ENCODE measurements around the gene COPS4.

COPS4 gene

DNA sequence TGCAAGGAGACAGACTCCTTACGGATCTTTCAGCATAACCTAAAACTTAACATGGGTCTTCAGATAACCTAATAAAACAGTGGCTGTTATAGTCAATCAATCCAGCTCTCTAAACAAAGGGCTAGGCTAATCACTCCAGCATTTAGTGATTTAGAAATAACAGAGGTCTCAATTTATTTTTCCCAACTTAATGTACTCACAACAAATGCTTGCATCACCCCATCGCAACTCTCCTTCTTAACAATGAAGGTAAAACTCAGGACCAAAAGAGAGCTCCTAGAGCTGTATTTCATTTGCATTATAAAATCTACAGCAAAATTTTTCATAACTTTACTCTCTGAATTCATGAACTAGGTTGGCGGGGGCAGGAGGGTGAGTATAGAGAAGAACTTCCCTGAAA is 25.5 kb upstream of the COPS4 start:
- DNase-seq (ENCODE audit: low read depth) = peak; percentile 25

DNA sequence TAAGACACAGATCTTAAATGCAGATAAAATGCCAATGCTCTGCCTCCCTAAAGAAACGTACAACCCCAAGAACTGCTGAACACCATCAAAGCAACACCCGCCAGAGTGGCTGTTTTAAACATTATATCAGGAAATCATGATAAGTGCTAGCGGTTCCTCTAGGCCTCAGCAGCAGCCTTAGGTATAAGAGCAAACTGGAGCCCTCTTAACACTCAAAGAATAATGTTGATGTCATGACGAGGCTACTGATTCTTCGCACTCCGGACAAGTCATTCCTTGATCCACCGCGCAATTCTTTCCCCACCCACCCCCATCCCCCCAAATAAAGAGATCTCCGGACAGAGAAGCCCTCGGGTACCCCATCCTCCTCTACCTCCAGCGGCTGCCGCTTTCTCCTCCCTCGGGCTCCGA is 24.9 kb upstream of the COPS4 start:
- peak; percentile 53 for DNase-seq (ENCODE audit: low read depth)
- peak overlapping the region; percentile 80 for H3K4me3 ChIP-seq (ENCODE audit: control insufficient read depth, low read depth, low read length)
- TF ChIP-seq, protein P1, sequence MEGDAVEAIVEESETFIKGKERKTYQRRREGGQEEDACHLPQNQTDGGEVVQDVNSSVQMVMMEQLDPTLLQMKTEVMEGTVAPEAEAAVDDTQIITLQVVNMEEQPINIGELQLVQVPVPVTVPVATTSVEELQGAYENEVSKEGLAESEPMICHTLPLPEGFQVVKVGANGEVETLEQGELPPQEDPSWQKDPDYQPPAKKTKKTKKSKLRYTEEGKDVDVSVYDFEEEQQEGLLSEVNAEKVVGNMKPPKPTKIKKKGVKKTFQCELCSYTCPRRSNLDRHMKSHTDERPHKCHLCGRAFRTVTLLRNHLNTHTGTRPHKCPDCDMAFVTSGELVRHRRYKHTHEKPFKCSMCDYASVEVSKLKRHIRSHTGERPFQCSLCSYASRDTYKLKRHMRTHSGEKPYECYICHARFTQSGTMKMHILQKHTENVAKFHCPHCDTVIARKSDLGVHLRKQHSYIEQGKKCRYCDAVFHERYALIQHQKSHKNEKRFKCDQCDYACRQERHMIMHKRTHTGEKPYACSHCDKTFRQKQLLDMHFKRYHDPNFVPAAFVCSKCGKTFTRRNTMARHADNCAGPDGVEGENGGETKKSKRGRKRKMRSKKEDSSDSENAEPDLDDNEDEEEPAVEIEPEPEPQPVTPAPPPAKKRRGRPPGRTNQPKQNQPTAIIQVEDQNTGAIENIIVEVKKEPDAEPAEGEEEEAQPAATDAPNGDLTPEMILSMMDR (conservative IDR thresholded peaks at IDR 0.05; ENCODE audit: control insufficient read depth, insufficient read depth, low read depth, low read length) = no peak

More for the DNA sequence above, 25.5 kb upstream of the COPS4 start:
- H3K4me3 ChIP-seq (ENCODE audit: control insufficient read depth, low read depth, low read length) = peak overlapping the region; percentile 80
- TF ChIP-seq, protein P1 (conservative IDR thresholded peaks at IDR 0.05; ENCODE audit: control insufficient read depth, insufficient read depth, low read depth, low read length) = no peak

DNA sequence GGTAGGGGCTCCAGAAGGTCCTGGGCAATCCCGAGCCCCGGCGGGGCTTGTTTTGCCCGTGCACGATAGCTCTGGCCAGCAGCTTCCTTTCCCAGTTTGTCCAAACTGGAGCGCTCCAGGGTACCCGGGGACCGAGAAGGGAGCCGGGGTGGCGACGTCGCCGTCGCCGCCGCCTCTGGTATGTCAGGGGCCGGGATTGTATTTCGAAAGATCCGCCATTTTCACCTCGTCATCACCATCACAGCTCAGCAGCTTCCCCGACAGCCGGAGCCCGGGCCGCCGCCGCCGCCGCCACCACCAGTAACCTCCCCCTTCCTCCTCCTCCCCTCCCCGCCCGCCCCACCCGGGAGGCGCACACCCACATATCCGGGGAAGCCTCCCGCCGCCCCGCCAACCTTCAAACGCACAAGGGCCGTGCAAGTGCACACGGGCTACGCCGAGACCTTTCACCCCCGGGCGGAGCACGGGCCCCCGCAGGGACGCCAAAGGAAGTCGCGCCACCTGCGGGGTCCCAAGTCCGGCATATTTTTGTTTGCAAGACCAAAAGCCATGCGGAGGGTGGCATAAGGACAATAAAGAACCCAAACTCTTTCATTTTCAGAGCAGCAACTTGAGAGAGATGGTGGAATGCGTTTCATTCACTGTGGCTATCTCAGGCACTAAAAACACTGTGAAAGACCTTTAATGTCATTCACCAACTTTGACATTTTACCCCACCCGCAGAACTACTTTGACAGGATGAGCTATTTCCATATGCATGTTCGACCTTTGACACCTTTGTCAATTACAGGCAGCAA is 24.3 kb upstream of the COPS4 start, which contains the start of gene LIN54:
LIN54 (minus strand) TSS at position 302 of the 797 bp plus-strand sequence. CDS start 25,979 bp downstream, outside the sequence.
- H3K4me3 ChIP-seq (ENCODE audit: control insufficient read depth, low read depth, low read length) = peak within 1 kb of the TSS; percentile 80
- peak; percentile 60 for DNase-seq (ENCODE audit: low read depth)
- TF ChIP-seq, protein P1 (conservative IDR thresholded peaks at IDR 0.05; ENCODE audit: control insufficient read depth, insufficient read depth, low read depth, low read length) = no peak

- TF ChIP-seq, protein P1 (conservative IDR thresholded peaks at IDR 0.05; ENCODE audit: control insufficient read depth, insufficient read depth, low read depth, low read length) = no peak
- peak; percentile 24 for DNase-seq (ENCODE audit: low read depth)
- H3K4me3 ChIP-seq (ENCODE audit: control insufficient read depth, low read depth, low read length) = peak overlapping the region; percentile 80
These were observed 23.2 kb upstream of the COPS4 start for GRCh38 chr4:83011689-83012199.

GRCh38 chr4:83012200-83012686 is 22.7 kb upstream of the COPS4 start:
- TF ChIP-seq, protein P1 (conservative IDR thresholded peaks at IDR 0.05; ENCODE audit: control insufficient read depth, insufficient read depth, low read depth, low read length) = no peak
- DNase-seq (ENCODE audit: low read depth) = no peak
- peak overlapping the region; percentile 80 for H3K4me3 ChIP-seq (ENCODE audit: control insufficient read depth, low read depth, low read length)

GRCh38 chr4:83012687-83013419 is 22.1 kb upstream of the COPS4 start:
- H3K4me3 ChIP-seq (ENCODE audit: control insufficient read depth, low read depth, low read length) = peak overlapping the region; percentile 84
- DNase-seq (ENCODE audit: low read depth) = peak; percentile 97
- TF ChIP-seq, protein P1 (conservative IDR thresholded peaks at IDR 0.05; ENCODE audit: control insufficient read depth, insufficient read depth, low read depth, low read length) = no peak

Measured in fibroblast of mammary gland (primary cell).